Nephron progenitor cell (in vitro differentiated cells): ENCODE data around the gene HSD17B3.

Experiments used
- DNase-seq: peaks from one replicate; pipeline ENCODE4 v3.0.0; 2021
- H3K27ac Mint-ChIP-seq: 2 replicates; pipeline ENCODE4 v1.8.0; 2021; ENCODE audit warnings: mild to moderate bottlenecking, moderate library complexity, mixed read lengths
- H3K27me3 Mint-ChIP-seq: 2 replicates; pipeline ENCODE4 v1.8.0; 2021; ENCODE audit warnings: mild to moderate bottlenecking, low read depth, mixed read lengths; ENCODE audit not compliant: poor library complexity
- H3K36me3 Mint-ChIP-seq: 2 replicates; pipeline ENCODE4 v1.8.0; 2021; ENCODE audit warnings: low read depth, mixed read lengths
- H3K4me1 Mint-ChIP-seq: 2 replicates; pipeline ENCODE4 v1.8.0; 2021; ENCODE audit warnings: mixed read lengths
- H3K4me3 Mint-ChIP-seq: 2 replicates; pipeline ENCODE4 v1.8.0; 2021; ENCODE audit warnings: mild to moderate bottlenecking, moderate library complexity, mixed read lengths
- H3K9me3 Mint-ChIP-seq: 2 replicates; pipeline ENCODE4 v1.8.0; 2021; ENCODE audit warnings: mild to moderate bottlenecking, moderate library complexity, mixed read lengths
- TF ChIP-seq, protein P1 (sequence below): fragments of 200-600 bp; sonication (generic); IDR thresholded peaks from 2 replicates; pipeline ENCODE4 v1.5.0; 2021; ENCODE audit warnings: antibody characterized with exemption

Gene HSD17B3

GRCh38 chr9:96253059-96253696 is 48.8 kb downstream of the HSD17B3 start:
- Mint-ChIP-seq H3K4me1 (peaks cover 22% of the 10 kb centered on the region), H3K4me3 (no peak overlapping the region), H3K27ac (no peak overlapping the region), H3K27me3 (peaks cover 13% of the 10 kb centered on the region), H3K9me3 (no peaks in the 10 kb centered on the region), H3K36me3 (no peaks in the 10 kb centered on the region)
- no peak for DNase-seq
- TF ChIP-seq, protein P1, sequence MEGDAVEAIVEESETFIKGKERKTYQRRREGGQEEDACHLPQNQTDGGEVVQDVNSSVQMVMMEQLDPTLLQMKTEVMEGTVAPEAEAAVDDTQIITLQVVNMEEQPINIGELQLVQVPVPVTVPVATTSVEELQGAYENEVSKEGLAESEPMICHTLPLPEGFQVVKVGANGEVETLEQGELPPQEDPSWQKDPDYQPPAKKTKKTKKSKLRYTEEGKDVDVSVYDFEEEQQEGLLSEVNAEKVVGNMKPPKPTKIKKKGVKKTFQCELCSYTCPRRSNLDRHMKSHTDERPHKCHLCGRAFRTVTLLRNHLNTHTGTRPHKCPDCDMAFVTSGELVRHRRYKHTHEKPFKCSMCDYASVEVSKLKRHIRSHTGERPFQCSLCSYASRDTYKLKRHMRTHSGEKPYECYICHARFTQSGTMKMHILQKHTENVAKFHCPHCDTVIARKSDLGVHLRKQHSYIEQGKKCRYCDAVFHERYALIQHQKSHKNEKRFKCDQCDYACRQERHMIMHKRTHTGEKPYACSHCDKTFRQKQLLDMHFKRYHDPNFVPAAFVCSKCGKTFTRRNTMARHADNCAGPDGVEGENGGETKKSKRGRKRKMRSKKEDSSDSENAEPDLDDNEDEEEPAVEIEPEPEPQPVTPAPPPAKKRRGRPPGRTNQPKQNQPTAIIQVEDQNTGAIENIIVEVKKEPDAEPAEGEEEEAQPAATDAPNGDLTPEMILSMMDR, result no peak

- H3K27ac Mint-ChIP-seq, result no peak overlapping the region
- TF ChIP-seq, protein P1, result no peak
- H3K4me1 Mint-ChIP-seq, result peaks cover 11% of the 10 kb centered on the region
- H3K4me3 Mint-ChIP-seq, result no peak overlapping the region
- no peaks in the 10 kb centered on the region for H3K36me3 Mint-ChIP-seq
- peaks cover 10% of the 10 kb centered on the region for H3K27me3 Mint-ChIP-seq
- no peak for DNase-seq
- H3K9me3 Mint-ChIP-seq, result no peaks in the 10 kb centered on the region
Measured at GRCh38 chr9:96251451-96251850, 50.5 kb downstream of the HSD17B3 start.

DNA sequence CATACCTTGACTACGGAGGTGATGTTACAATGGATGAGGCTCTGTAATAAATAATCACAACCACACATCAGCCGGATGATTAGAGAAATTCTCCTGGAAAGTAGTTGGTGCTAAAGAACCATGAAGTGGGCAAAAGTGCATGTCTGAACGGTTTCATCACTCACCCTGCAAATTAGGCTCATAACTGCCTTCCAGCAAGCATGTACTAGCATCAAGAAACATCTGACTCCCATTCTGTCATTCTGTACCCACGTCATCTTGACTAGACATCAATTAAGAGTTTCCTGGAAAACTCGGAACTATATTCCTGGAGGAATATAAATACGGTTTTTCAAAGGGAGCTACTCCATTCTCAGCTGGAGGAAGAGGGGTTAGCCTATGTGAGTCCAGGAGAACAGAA is 52.2 kb downstream of the HSD17B3 start:
- H3K27ac Mint-ChIP-seq, result no peak overlapping the region
- TF ChIP-seq, protein P1, result no peak
- no peak overlapping the region for H3K4me3 Mint-ChIP-seq
- peaks cover 5% of the 10 kb centered on the region for H3K27me3 Mint-ChIP-seq
- DNase-seq, result no peak
- H3K4me1 Mint-ChIP-seq, result peaks cover 11% of the 10 kb centered on the region
- H3K9me3 Mint-ChIP-seq, result no peaks in the 10 kb centered on the region
- no peaks in the 10 kb centered on the region for H3K36me3 Mint-ChIP-seq

GRCh38 chr9:96246267-96246671 is 55.7 kb downstream of the HSD17B3 start:
- DNase-seq, result no peak
- H3K27me3 Mint-ChIP-seq, result peaks cover 5% of the 10 kb centered on the region
- no peaks in the 10 kb centered on the region for H3K36me3 Mint-ChIP-seq
- H3K4me3 Mint-ChIP-seq, result no peak overlapping the region
- peaks cover 32% of the 10 kb centered on the region for H3K4me1 Mint-ChIP-seq
- H3K27ac Mint-ChIP-seq, result peak overlapping the region; percentile 1
- TF ChIP-seq, protein P1, result no peak
- H3K9me3 Mint-ChIP-seq, result no peaks in the 10 kb centered on the region

- H3K36me3 Mint-ChIP-seq, result no peaks in the 10 kb centered on the region
- no peak overlapping the region for H3K4me3 Mint-ChIP-seq
Measured at GRCh38 chr9:96245399-96245798, 56.6 kb downstream of the HSD17B3 start.

More at GRCh38 chr9:96245399-96245798, 56.6 kb downstream of the HSD17B3 start:
- Mint-ChIP-seq H3K9me3 (no peaks in the 10 kb centered on the region), H3K27ac (no peak overlapping the region), H3K27me3 (peaks cover 10% of the 10 kb centered on the region), H3K4me1 (peaks cover 34% of the 10 kb centered on the region)
- TF ChIP-seq, protein P1, result no peak
- no peak for DNase-seq
